Mesenchymal stem cell (in vitro differentiated cells and primary cell): ENCODE data around the gene CDK14.

Source experiments
- DNase-seq: peaks from one replicate; pipeline ENCODE4 v3.0.0-alpha.2; 2013
- H2AFZ ChIP-seq: one replicate; pipeline ENCODE4 v1.6.1; 2013; ENCODE audit warnings: low read depth, mild to moderate bottlenecking, control low read depth, inconsistent platforms, low read length, moderate library complexity
- H2AK5ac ChIP-seq: 2 replicates; pipeline ENCODE4 v1.6.1; 2013; ENCODE audit warnings: low read length, moderate library complexity, mild to moderate bottlenecking, inconsistent platforms; ENCODE audit not compliant: severe bottlenecking
- H2BK120ac ChIP-seq: one replicate; pipeline ENCODE4 v1.6.1; 2013; ENCODE audit warnings: low read depth, mild to moderate bottlenecking, inconsistent platforms, low read length, moderate library complexity
- H2BK12ac ChIP-seq, 2 experiments: one replicate each; pipeline ENCODE4 v1.6.1; 2013; ENCODE audit warnings: inconsistent platforms in 2 of 2, low read length in 2 of 2, mild to moderate bottlenecking in 2 of 2, moderate library complexity in 2 of 2, control low read depth in 1 of 2
- H2BK15ac ChIP-seq: one replicate; pipeline ENCODE4 v1.6.1; 2013; ENCODE audit warnings: mild to moderate bottlenecking, low read depth, inconsistent platforms; ENCODE audit not compliant: poor library complexity, severe bottlenecking
- H2BK5ac ChIP-seq: 2 replicates; pipeline ENCODE4 v1.6.1; 2013; ENCODE audit warnings: low read depth, mild to moderate bottlenecking, low read length, control low read depth, inconsistent platforms; ENCODE audit not compliant: poor library complexity, severe bottlenecking
- H3K14ac ChIP-seq, 2 experiments: one replicate each; pipeline ENCODE4 v1.6.1; 2013; ENCODE audit warnings: inconsistent platforms in 2 of 2, low read length in 2 of 2, control low read depth in 1 of 2, mild to moderate bottlenecking in 1 of 2, moderate library complexity in 1 of 2
- H3K18ac ChIP-seq, 2 experiments: one replicate each; pipeline ENCODE4 v1.6.1; 2013; ENCODE audit warnings: inconsistent platforms in 2 of 2, low read length in 2 of 2, control low read depth in 1 of 2, low read depth in 1 of 2, mild to moderate bottlenecking in 1 of 2
- H3K23ac ChIP-seq, 2 experiments: one replicate each; pipeline ENCODE4 v1.6.1; 2013; ENCODE audit warnings: inconsistent platforms in 2 of 2, low read length in 2 of 2, mild to moderate bottlenecking in 2 of 2, moderate library complexity in 2 of 2, control low read depth in 1 of 2
- H3K27ac ChIP-seq: 2 replicates; pipeline ENCODE4 v1.5.1; 2013; ENCODE audit warnings: mild to moderate bottlenecking, moderate library complexity, low read length, control low read depth, inconsistent platforms; ENCODE audit not compliant: poor library complexity, severe bottlenecking
- H3K27me3 ChIP-seq, 2 experiments: 2 replicates each; pipeline versions ENCODE4 v1.6.1 to v1.7.0; 2013; ENCODE audit warnings: low read length in 2 of 2, mild to moderate bottlenecking in 2 of 2, moderate library complexity in 2 of 2, control low read depth in 1 of 2, inconsistent platforms in 1 of 2; ENCODE audit not compliant: control insufficient read depth in 1 of 2, insufficient read depth in 1 of 2
- H3K36me3 ChIP-seq, 2 experiments: 2 replicates each; pipeline versions ENCODE4 v1.6.1 to v1.7.0; 2013; ENCODE audit warnings: low read length in 2 of 2, control low read depth in 1 of 2, inconsistent platforms in 1 of 2, low read depth in 1 of 2, mild to moderate bottlenecking in 1 of 2; ENCODE audit not compliant: insufficient read depth in 2 of 2, control insufficient read depth in 1 of 2
- H3K4ac ChIP-seq, 2 experiments: one replicate each; pipeline ENCODE4 v1.6.1; 2013; ENCODE audit warnings: inconsistent platforms in 2 of 2, low read length in 2 of 2, mild to moderate bottlenecking in 2 of 2, moderate library complexity in 2 of 2, control low read depth in 1 of 2, low read depth in 1 of 2
- H3K4me1 ChIP-seq: 2 replicates; pipeline ENCODE4 v1.6.1; 2013; ENCODE audit warnings: low read depth, low read length, control low read depth; ENCODE audit not compliant: control insufficient read depth, insufficient read depth
- H3K4me2 ChIP-seq: 2 replicates; pipeline ENCODE4 v1.6.1; 2013; ENCODE audit warnings: low read length, mild to moderate bottlenecking, inconsistent platforms; ENCODE audit not compliant: poor library complexity, severe bottlenecking
- H3K4me3 ChIP-seq, 2 experiments: 2 replicates each; pipeline versions ENCODE4 v1.5.1 to v1.7.0; 2013; ENCODE audit warnings: low read length in 2 of 2, mild to moderate bottlenecking in 2 of 2, control low read depth in 1 of 2, low read depth in 1 of 2; ENCODE audit not compliant: insufficient read depth in 1 of 2
- H3K79me1 ChIP-seq: replicated peaks from 2 replicates; pipeline ENCODE4 v1.6.1; 2013; ENCODE audit warnings: mild to moderate bottlenecking, control low read depth, low read length, inconsistent platforms; ENCODE audit not compliant: poor library complexity, severe bottlenecking
- H3K9ac ChIP-seq: 2 replicates; pipeline ENCODE4 v1.7.0; 2013; ENCODE audit warnings: mild to moderate bottlenecking, low read length, moderate library complexity
- H3K9me3 ChIP-seq: 2 replicates; pipeline ENCODE4 v1.7.0; 2013; ENCODE audit warnings: mild to moderate bottlenecking, low read length; ENCODE audit not compliant: control insufficient read depth
- H4K8ac ChIP-seq: one replicate; pipeline ENCODE4 v1.6.1; 2013; ENCODE audit warnings: inconsistent platforms, mild to moderate bottlenecking, low read length, moderate library complexity
- H4K91ac ChIP-seq: one replicate; pipeline ENCODE4 v1.6.1; 2013; ENCODE audit warnings: mild to moderate bottlenecking, low read length, inconsistent platforms
- WGBS: methylation state at CpG from one replicate; pipeline ENCODE4 v1.1.7; 2013; ENCODE audit warnings: mixed read lengths; 5-methylcytosine and 5-hydroxymethylcytosine counted together

Gene CDK14

GRCh38 chr7:90951229-90951628 is 355.1 kb downstream of the CDK14 start:
- Histone ChIP-seq H2BK12ac (no peak overlapping the region), H2BK15ac (no peak overlapping the region), H3K36me3 (peaks cover 0 to 12% of the 10 kb centered on the region in 2 experiments), H3K18ac (no peak overlapping the region), H3K4me2 (no peak overlapping the region), H3K14ac (no peak overlapping the region), H3K27ac (no peak overlapping the region), H3K4ac (no peak overlapping the region), H3K23ac (no peak overlapping the region), H3K4me3 (no peak overlapping the region), H2AK5ac (no peak overlapping the region), H2BK5ac (no peak overlapping the region), H2AFZ (no peak overlapping the region), H2BK120ac (no peak overlapping the region), H3K27me3 (no peaks in the 10 kb centered on the region), H4K91ac (no peak overlapping the region), H3K79me1 (peaks cover 2% of the 10 kb centered on the region), H3K9ac (no peak overlapping the region), H3K9me3 (no peaks in the 10 kb centered on the region), H4K8ac (no peak overlapping the region), H3K4me1 (peaks cover 1% of the 10 kb centered on the region)
- no CpG with 5 or more reads among the region's 1 CpG for WGBS
- no peak for DNase-seq

- H3K36me3 ChIP-seq, result peaks cover 0 to 12% of the 10 kb centered on the region in 2 experiments
- H3K9ac ChIP-seq, result no peak overlapping the region
- no peak overlapping the region for H3K18ac ChIP-seq
- H2BK12ac ChIP-seq, result no peak overlapping the region
- no peak overlapping the region for H3K4me3 ChIP-seq
- H3K9me3 ChIP-seq, result no peaks in the 10 kb centered on the region
- no peak overlapping the region for H2BK120ac ChIP-seq
- H2AFZ ChIP-seq, result no peak overlapping the region
- H2BK15ac ChIP-seq, result no peak overlapping the region
- no peak overlapping the region for H4K8ac ChIP-seq
- no peak overlapping the region for H3K23ac ChIP-seq
- H3K4me2 ChIP-seq, result no peak overlapping the region
- H3K27ac ChIP-seq, result no peak overlapping the region
- H3K4me1 ChIP-seq, result peaks cover 1% of the 10 kb centered on the region
- no peak for DNase-seq
- H2AK5ac ChIP-seq, result no peak overlapping the region
- peaks cover 2% of the 10 kb centered on the region for H3K79me1 ChIP-seq
- H2BK5ac ChIP-seq, result no peak overlapping the region
- 78% methylated on average over 5 of the region's 7 CpGs for WGBS
- no peak overlapping the region for H3K4ac ChIP-seq
- H3K14ac ChIP-seq, result no peak overlapping the region
- H4K91ac ChIP-seq, result no peak overlapping the region
- H3K27me3 ChIP-seq, result no peaks in the 10 kb centered on the region
Measured at GRCh38 chr7:90951986-90952954, 356.1 kb downstream of the CDK14 start.

GRCh38 chr7:90955641-90956207 is 359.6 kb downstream of the CDK14 start:
- Histone ChIP-seq H3K27ac (peak overlapping the region; percentile 8), H2BK12ac (no peak overlapping the region)
- 96% methylated on average over 2 of the region's 3 CpGs for WGBS

GRCh38 chr7:90957883-90958282 is 361.8 kb downstream of the CDK14 start:
- Histone ChIP-seq H3K4ac (no peak overlapping the region), H3K4me3 (no peak overlapping the region), H3K9me3 (no peaks in the 10 kb centered on the region), H3K36me3 (peaks cover 0 to 7% of the 10 kb centered on the region in 2 experiments), H2BK12ac (no peak overlapping the region), H3K18ac (no peak overlapping the region), H4K91ac (no peak overlapping the region), H3K4me2 (no peak overlapping the region), H4K8ac (no peak overlapping the region), H2AFZ (no peak overlapping the region), H3K9ac (no peak overlapping the region), H3K79me1 (no peaks in the 10 kb centered on the region), H3K4me1 (no peaks in the 10 kb centered on the region), H3K27ac (no peak overlapping the region), H2BK5ac (no peak overlapping the region), H3K14ac (no peak overlapping the region), H3K27me3 (no peaks in the 10 kb centered on the region), H3K23ac (no peak overlapping the region), H2BK15ac (no peak overlapping the region), H2AK5ac (no peak overlapping the region), H2BK120ac (no peak overlapping the region)
- 66% methylated on average over 2 of the region's 5 CpGs for whole genome bisulfite sequencing
- DNase-seq, result no peak

More at GRCh38 chr7:90955641-90956207, 359.6 kb downstream of the CDK14 start:
- no peak overlapping the region for H3K18ac ChIP-seq
- no peak overlapping the region for H2AFZ ChIP-seq
- H3K27me3 ChIP-seq, result no peaks in the 10 kb centered on the region
- no peaks in the 10 kb centered on the region for H3K9me3 ChIP-seq
- no peak overlapping the region for H3K4me3 ChIP-seq
- H3K14ac ChIP-seq, result no peak overlapping the region
- no peak overlapping the region for H3K9ac ChIP-seq
- H3K4ac ChIP-seq, result no peak overlapping the region
- H3K36me3 ChIP-seq, result peaks cover 0 to 7% of the 10 kb centered on the region in 2 experiments
- no peak overlapping the region for H3K4me2 ChIP-seq
- H3K23ac ChIP-seq, result no peak overlapping the region
- H4K8ac ChIP-seq, result no peak overlapping the region
- DNase-seq, result no peak
- no peak overlapping the region for H2BK15ac ChIP-seq
- H2BK5ac ChIP-seq, result no peak overlapping the region
- peaks cover 1% of the 10 kb centered on the region for H3K4me1 ChIP-seq
- H2AK5ac ChIP-seq, result no peak overlapping the region
- peaks cover 2% of the 10 kb centered on the region for H3K79me1 ChIP-seq
- H4K91ac ChIP-seq, result no peak overlapping the region
- no peak overlapping the region for H2BK120ac ChIP-seq
